NB4 (cell line): ENCODE data around the gene LSAMP.

ENCODE experiments used
- CTCF ChIP-seq: IDR thresholded peaks from one replicate; pipeline ENCODE4 v1.5.1; 2012; ENCODE audit warnings: low read depth, low read length
- POLR2A ChIP-seq: IDR thresholded peaks from 2 replicates; pipeline ENCODE4 v1.6.1; 2011; ENCODE audit warnings: mild to moderate bottlenecking; ENCODE audit not compliant: insufficient read length; ENCODE audit errors: extremely low read depth

GRCh38 chr3:115761927-115762305 lies 683.4 kb downstream of the LSAMP start:
- no peak for TF ChIP-seq CTCF
- TF ChIP-seq POLR2A = no peak
